HG02840 (cell line): Measurements from ENCODE around the gene HCFC1.
A peak's percentile ranks its signal among the peaks of the same experiment; 100 is the strongest.

ENCODE experiments used
- ATAC-seq: cut with Tn5 transposase; IDR thresholded peaks from one replicate; pipeline ENCODE4 v1.9.1; 2021; ENCODE audit warnings: mild to moderate bottlenecking, moderate library complexity, moderate number of reproducible peaks; ENCODE audit not compliant: unreplicated experiment, low FRiP score

Gene HCFC1

DNA sequence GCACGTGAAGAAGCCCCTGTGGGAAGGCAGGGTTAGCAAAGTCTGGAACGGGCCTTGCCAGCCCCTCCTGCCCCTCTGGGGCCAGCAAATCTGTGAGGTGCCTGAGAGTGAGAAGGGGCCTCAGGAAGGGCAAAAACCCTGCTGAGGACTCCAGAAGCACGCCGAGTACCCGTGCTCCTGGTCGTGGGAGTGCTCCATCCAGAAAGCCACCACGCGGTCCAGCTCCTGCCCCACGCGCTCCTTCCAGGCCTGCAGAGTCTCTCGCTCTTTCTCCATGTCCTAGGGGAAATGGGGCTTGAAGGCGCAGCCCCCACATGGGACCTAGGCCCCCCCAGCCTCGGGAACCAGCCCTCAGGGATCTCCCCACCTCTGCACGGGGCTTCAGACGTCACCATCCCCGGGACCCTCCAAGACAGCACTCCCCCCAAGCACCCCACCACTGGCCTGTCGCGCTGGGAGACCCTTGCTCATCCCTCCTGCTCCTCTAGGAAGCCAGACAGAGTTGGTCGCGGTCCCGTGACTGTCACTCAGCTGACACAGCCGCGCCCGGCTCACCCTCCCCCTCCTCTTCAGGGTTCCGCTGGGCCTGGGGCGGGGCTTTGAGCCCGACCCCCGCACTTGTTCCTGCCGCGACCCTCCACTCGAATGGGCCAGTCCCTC is 27.3 kb downstream of the HCFC1 start, which contains the start of gene RENBP:
TSS of gene RENBP (minus strand) at position 504 of the 660 bp plus-strand sequence. CDS start at position 471, 33 bp downstream.
- no peak for ATAC-seq

DNA sequence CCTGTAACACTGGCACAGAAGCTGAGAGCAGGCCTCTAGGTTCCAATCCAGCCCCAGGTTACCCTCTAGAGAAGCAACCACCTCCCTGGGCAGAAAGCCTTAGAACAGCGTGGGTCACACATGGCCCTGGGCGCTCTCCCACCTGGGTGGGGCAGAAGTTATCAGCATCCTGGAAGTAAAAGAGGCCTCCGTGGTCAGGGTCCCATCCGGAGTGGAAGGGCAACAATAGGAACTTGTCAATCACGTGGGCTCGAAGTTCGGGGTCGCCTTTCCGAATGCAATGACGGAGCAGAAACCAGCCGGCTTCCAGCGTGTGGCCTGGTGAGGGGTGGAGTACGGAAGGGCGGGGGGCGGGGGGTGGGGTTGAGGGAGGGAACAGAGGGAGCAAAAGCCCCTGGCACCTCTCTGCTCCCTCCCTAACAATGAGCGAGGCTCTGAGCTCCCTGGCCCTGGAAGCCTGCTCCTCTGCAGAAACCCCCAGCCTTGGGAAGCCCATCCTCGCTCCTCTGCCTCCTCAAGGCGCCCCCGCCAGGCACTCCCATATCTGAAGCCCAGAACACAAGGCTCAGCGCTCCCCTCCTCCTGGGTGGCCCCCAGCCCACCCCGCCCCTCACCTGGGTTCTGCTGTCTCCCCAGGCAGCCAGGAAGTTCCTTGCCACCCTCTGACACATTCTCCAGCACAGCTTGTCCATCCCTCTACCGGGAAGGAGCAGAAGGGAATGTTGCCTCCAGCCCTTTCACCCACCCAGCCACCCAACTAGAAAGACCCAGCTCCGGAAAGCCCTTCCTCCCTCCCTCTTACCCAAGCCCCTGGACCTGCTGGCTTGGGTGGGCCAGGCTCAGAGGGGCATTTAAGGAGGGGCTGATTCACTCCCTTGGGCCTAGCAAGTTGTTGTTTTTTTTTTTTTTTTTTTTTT is 30.0 kb downstream of the HCFC1 start:
- ATAC-seq: no peak

DNA sequence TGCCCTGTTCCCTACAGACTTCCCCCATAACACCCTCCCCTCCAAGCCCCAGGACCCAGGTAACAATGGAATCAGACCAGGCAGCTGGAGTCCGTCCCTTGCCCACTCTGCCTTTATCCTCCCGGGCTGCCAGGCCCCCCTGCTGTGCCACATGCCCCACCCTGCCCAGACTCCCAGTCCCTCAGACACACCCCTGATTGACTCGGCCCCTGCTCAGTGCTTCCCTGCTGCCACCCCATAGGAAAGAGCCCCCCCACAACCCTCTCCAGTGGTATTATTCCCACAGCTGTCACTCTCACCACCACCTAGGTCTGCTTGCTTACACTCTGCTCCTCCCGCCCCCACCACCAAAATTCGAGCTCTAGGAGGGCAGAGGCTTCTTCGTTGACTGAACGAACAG is 32.0 kb downstream of the HCFC1 start:
- no peak for ATAC-seq

DNA sequence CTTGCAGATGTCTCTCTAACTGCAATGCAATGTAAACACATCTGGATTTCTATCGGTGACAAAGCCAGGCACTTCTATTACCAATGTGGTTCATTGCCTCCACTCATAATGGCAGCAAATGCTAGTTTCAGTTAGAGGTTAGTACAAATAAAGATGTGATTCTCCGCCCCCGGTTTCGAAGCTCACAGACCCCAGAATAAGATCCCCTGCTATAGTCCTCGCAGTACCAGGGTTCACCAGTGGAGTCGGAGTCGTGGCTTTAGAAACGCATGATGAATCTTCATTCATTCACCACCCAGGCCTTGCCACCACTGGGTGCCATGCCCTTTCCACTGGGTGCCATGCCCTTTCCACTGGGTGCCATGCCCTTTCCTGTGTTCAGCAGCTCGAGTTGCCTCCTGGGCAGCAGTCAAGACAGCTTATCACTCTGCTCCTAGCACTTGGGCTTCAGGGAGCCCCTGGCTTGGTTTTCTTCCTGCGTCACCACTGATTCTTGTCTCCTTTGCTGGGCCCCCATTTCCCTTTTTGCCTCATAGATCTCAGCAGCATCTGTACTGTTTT is 33.3 kb downstream of the HCFC1 start:
- no peak for ATAC-seq

DNA sequence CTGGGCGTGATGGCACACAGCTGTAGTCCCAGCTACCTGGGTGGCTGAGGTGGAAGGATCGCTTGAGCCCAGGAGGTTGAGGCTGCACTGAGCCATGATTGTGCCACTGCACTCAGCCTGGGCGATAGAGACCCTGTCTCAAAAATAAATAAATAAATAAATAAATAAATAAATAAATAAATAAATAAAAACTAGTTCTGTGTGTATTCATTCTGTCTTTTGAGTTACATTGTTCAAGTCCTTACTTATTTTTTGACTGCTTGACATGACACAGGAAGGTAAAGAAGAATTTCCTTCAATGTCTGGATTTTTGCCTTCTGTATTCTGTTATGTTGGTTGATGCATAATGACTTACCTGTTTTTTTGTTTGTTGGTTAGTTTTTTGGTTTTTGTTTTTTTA is 34.6 kb downstream of the HCFC1 start:
- no peak for ATAC-seq

DNA sequence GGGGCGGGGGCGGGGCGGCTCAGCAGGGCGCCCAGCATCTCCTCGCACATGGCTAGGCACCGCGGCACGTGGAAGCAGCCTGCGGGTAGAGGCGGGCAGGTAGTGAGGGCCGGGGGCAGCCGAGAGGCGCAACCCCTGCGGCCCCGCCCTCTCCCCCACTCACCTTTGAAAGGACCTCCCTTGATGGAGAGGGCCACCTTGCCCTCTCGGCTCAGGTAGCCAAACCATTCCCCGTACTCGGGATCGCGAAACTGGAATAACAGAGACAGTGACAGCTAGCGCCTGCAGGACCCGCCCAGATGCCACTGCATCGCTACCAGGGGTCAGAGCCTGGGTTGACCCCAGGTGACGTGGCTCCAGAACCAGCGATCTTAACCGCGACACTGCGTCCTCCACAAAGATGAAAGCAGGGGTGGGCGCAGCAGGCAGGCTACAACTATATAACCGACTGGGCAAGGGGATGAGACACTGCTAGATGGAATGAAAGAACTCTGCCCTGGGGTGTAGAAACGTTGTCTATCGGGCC is 36.2 kb downstream of the HCFC1 start:
- no peak for ATAC-seq

DNA sequence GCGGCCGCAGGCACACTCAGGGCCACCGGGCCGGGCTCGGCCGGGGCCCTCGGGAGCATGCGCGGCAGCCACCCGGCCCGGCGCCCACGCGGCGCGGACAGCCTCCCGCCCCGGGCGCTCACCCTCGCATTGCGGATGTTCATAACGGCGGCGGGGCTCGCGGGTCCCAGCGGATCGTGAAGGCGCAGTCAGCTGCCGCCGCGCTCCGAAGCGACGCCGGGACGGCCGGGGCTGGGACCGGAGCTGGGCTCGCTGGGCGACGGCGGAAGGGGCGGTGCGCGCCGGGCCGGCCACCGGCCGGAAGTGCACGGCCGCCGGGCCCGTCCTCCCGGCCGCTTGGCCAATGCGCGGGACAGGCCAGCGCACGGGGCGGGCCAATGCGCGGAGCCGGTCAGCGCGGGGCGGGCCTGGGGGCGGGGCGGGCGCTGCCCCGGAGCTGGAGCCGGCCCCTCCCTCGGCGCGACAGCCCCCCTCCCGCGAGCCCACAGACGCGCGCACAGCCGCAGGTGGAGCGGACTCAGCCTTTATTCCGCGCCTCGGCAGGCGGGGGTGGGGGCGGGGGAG is 36.8 kb downstream of the HCFC1 start, which contains the start of gene NAA10:
TSS of gene NAA10 (minus strand) at position 276 of the 564 bp plus-strand sequence. CDS start at position 143, 133 bp downstream.
- ATAC-seq: peak; percentile 70

DNA sequence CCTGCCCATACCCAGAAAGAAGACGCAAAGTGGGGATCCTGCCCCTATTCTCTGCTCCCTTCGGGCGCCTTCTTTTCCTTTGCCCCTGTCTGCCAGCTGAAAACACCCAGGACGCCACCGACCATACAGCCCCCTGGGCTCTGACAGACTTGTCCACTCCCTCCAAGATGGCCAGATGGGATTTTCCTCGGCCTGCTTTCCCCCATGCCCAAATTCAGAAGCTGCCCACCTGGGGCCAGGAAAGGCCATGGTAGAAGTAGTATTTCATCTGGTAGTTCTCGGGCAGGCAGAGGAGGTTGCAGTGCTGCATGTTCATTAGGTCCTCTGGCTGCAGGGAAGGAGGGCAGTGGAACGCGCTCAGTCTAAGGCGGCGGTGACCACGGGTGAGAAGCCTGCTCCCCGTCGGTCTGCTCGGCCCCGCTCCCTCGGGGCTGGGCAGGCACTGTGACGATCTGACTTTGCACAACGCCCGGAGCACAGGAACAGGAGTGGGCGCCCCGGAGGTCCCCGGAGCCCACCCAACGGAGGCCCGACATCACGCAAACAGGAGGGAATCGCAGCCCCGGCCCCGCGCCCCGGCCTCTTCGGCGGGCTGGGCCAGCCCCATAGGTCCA is 37.4 kb downstream of the HCFC1 start:
- ATAC-seq: no peak

DNA sequence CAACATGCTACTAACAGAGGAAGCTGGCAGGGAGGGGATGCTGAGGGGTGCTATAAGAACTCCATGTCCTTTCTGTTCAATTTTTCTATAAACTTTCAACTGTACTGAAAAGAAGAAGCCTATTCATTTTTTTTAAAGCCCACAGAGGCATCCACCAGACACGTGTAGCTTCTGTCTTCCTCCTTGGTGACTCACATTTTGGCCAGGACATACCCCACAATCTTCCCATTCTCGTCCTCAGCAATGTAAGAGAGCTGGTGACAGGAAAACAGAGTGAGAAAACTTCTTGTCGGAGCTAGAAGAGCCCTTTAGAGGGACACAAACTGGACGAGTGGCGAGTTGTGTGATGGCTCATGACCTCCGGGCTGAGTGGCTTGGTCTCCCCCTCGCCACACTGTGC is 37.9 kb downstream of the HCFC1 start:
- ATAC-seq: no peak

DNA sequence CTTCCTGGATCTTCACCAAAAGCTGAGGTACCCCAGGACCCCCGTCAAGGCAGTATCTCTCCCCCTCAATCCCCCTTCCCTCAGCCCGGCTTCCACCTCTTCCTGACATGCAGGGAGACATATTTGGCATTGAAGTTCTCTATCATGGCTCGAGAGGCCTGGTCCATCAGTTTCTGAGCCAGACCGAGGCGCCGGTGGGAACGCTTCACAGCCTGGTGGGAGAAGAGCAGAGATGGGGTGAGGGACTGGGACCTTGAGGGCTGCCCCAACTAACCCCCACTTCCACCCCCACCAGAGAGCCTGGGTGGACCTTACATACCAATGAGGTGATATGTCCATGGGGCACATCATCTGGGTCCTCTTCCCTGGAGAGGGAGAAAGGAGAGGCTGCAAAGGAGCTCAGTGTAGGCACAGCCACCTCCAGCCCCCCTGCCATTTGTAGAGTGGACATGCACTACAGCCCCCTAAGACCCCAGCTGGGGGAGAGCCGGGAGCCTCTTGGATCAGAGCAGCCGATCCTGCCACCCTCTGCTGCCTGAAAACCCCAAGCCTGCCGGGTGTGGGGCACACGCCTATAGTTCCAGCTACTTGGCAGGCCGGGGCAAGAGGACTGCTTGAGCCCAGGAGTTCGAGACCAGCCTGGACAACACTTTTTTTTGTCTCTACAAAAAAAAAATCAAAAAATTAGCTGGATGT is 39.2 kb downstream of the HCFC1 start:
- ATAC-seq: no peak

DNA sequence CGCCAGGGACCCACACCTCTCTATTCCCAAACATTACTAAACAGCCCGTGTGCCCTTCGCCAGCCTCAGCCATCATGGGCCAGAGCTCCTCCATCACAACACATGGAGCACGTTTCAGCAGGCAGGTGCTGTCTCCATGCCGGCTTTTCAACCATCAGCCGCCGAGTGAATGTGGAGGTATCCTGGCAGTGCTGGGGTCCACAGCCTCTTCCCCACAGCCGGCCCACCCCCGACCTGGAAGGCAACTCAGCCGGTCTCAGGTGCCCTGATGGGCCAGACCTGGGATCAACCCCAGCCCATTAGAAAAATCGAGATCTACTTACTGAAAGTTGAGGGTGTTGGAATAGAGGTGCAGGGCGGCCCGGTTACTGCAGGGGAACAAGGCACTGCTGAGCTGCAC is 39.9 kb downstream of the HCFC1 start:
- no peak for ATAC-seq

DNA sequence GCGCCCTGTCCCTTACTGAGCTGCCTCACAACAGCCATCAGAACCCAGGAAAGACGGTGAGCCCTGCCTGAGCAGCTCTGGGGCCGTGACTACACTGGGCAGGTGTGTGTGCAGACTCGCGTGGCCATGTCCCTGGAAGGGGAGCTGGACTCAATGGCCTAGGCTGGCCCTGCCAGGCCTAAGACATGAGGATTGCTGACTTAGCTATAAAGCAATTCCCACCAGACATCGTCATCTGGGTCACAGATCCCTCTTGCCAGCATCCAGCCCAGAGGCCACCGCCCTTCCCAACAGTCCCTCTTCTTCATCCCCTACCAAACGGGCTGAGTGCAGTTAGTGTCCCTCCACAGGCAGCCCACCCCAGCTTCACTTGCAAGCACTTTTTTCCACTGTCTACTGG is 40.5 kb downstream of the HCFC1 start:
- no peak for ATAC-seq

DNA sequence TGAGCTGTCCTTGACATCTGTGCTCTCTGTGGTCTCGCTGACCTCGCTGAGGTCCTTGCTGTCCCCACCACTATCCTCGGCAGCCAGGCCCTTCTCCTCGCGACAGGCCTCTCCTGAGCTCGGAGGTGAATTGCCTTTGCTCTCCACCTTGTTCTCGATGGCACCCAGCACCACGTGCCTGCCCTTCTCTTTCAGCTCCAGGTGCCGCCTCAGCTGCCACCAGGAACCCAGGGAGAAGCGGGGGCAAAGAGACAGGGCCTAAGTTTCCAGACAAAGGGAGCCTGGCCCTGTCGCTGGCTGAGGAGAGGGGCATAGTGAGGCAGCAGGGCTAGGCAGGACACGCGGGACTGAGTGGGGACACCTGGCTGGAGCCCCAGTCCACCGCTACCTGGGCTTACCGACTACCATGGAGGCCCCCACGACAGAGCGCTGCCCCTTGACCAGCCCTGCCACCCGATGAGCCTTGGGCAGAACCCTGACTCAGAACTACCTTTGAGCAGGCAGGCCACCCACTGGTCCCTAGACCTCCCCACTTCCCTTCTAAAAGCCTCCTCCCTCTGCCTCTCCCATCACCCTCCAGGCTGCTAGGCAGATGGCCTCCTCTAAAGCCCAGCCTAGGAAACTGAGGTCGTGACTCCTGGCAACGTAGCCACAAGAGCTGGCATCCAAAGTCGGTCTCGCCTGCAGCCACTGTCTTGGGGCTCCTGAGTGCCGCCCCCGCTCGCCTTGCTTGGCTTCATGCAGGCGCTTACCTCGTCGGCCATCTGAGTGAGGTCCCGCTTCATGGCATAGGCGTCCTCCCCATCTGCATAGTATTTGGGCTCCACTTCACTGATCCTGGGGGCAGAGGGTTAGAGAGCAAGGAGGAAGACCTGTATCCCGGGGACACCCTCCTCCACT is 41.4 kb downstream of the HCFC1 start:
- no peak for ATAC-seq

DNA sequence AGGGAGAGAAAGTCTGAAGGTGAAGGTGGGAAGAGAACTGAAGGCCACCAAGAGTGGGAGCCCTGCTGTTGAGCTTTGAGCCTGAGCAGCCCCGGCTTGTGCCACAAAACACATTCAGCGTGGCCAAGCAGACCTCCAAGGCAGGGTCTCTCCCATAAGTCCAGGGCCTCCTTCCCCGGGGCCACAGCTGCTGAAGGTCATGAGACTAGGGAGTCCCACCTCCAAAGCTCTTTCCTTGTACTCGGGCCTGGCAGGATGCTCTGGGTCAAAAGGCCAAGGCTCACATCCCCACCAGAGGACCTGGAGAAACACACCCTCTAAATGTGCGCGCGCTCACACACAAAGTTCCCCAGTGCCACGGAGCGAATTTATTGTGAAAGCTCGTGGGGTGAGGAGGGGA is 42.0 kb downstream of the HCFC1 start:
- ATAC-seq: no peak

DNA sequence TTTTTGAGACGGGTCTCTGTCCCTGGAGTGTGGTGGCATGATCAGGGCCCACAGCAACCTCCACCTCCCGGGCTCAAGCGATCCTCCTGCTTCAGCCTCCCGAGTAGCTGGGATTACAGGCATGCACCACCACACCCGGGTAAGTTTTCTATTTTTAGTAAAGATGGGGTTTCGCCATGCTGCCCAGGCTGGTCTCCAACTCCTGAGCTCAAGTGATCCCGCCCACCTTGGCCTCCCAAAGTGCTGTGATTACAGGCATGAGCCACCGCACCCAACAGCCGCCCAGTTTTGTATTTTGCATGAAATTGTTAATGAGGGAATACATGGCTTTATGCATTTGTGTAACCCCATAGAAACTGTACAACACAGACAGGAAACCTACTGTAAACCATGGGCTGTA is 42.8 kb downstream of the HCFC1 start:
- ATAC-seq: no peak

DNA sequence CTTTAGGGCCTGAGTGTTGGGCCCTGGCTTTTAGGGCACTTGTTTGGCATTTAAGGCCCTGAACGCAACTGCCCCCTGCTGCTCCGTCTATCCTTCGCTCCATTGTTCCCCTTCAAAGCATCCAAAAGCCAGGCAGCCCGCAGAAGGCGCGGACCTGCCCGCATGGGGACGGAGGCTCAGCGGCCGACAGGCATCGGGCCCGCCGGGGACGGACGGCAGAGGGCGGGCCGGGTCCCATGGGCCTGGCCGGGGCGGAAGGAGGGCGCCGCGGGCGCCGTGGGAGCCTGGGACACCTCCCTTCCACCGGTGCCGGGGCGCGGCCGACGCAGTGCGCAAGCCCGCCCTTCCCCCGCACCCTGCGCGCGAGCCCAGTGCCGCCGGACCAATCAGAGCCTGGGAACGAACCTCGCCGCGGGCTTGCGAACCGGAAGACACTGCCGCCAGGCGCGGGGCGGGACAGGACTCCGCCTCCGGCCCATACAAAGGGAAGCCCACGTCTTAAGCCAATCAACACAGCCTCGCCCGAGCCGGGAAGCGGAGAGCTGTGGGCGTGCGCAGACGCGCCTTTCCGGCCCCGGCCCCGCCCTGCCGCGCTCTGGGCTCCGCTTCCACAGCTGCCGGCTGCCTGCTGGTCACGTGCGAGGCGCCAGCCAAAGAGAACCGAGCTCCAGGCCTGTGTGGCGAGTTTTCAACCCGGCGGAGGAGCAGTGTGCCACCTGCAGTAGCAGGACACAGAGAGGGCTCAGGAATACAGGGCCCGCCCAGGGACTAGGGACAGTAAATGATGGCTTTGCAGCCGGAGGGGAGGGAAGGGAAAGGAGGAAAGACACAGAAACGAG is 43.5 kb downstream of the HCFC1 start:
- peak; percentile 60 for ATAC-seq

DNA sequence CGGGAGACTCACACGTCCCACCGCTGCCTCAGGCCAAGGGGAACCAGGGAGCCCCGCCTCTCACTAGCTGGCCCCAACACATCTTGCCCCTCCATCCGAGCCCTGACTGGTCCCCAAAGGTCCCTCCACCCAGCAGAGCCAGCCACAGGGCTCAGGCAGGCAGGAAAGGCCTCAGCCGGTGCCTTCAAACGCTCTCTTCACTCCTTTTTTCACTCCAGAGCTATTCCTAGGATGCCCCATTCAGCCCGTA is 44.0 kb downstream of the HCFC1 start:
- no peak for ATAC-seq
